NCI-H748 (cell line): ENCODE results near the gene PRKCA.
A peak's percentile ranks its signal among the peaks of the same experiment; 100 is the strongest.

Experiments
- DNase-seq: peaks from one replicate; lab custom pipeline; 2025; ENCODE audit not compliant: unreplicated experiment; lab: John Stamatoyannopoulos, UW

PRKCA gene

GRCh38 chr17:66752411-66752810 is 450.0 kb downstream of the PRKCA start:
- no peak for DNase-seq

GRCh38 chr17:66753126-66753920 is 450.9 kb downstream of the PRKCA start:
- no peak for DNase-seq

- peak; percentile 94 for DNase-seq
Measured at GRCh38 chr17:66755101-66755943, 452.9 kb downstream of the PRKCA start.

- no peak for DNase-seq
Measured at GRCh38 chr17:66755944-66756290, 453.5 kb downstream of the PRKCA start.

- DNase-seq = no peak
Measured at GRCh38 chr17:66760324-66760723, 457.9 kb downstream of the PRKCA start.

- no peak for DNase-seq
Measured at GRCh38 chr17:66762276-66762675, 459.9 kb downstream of the PRKCA start.

- no peak for DNase-seq
Measured at GRCh38 chr17:66763056-66763455, 460.6 kb downstream of the PRKCA start.

GRCh38 chr17:66764506-66764905 is 462.1 kb downstream of the PRKCA start:
- peak; percentile 11 for DNase-seq

- DNase-seq = peak; percentile 25
Measured at GRCh38 chr17:66767154-66767933, 464.9 kb downstream of the PRKCA start.

- DNase-seq = no peak
Measured at GRCh38 chr17:66769911-66770310, 467.5 kb downstream of the PRKCA start.

- no peak for DNase-seq
Measured at GRCh38 chr17:66772148-66772812, 469.9 kb downstream of the PRKCA start.

- DNase-seq = no peak
Measured at GRCh38 chr17:66775271-66775670, 472.9 kb downstream of the PRKCA start.

- DNase-seq = no peak
Measured at GRCh38 chr17:66775881-66776400, 473.5 kb downstream of the PRKCA start.

GRCh38 chr17:66776999-66777688 is 474.7 kb downstream of the PRKCA start:
- DNase-seq = no peak

GRCh38 chr17:66777689-66778225 is 475.3 kb downstream of the PRKCA start:
- peak; percentile 39 for DNase-seq

GRCh38 chr17:66778531-66779236 is 476.3 kb downstream of the PRKCA start:
- DNase-seq = no peak

- DNase-seq = peak; percentile 51
Measured at GRCh38 chr17:66779237-66779606, 476.8 kb downstream of the PRKCA start.

GRCh38 chr17:66781135-66781534 is 478.7 kb downstream of the PRKCA start:
- no peak for DNase-seq

GRCh38 chr17:66782851-66783250 is 480.4 kb downstream of the PRKCA start:
- no peak for DNase-seq
